Measurements from ENCODE around the gene PDK2. TPM values are rescaled to one million over a fixed set of nuclear protein-coding genes. Genes with fewer than 3 reads are reported as not detected.

PDK2 gene
- total and polyA plus RNA-seq, 2 experiments from 2014 or later: 12.0 to 15.9 TPM

DNA sequence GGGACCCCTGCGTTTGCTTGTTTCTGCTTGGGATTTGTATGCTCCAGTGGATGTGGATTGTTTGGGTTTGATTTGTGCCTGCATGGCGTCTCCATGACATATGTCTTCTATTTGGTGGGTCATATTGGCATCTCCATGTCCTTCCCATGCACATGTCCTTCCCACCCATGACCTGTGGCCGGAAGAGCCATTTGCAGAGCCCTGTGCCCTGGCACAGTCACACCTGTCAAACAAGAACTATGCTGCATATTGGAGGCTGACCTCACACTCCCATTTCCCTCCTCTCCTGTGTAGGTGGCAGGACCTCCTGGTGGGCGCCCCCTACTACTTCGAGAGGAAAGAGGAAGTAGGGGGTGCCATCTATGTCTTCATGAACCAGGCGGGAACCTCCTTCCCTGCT is 23.5 kb upstream of the PDK2 start:
- Histone ChIP-seq H3F3A (replicated peaks; ENCODE audit: low read depth) (no peaks in the 10 kb centered on the region), H3K79me2 (replicated peaks; ENCODE audit: insufficient read depth) (no peaks in the 10 kb centered on the region), H3K27me3 (ENCODE audit: insufficient read depth) (no peaks in the 10 kb centered on the region), H3K27ac (ENCODE audit: low read depth) (no peak overlapping the region), H3K9me2 (ENCODE audit: insufficient read depth) (no peaks in the 10 kb centered on the region), H3K36me3 (ENCODE audit: insufficient read depth) (no peaks in the 10 kb centered on the region), H2AFZ (no peak overlapping the region), H3K4me1 (ENCODE audit: insufficient read depth) (no peaks in the 10 kb centered on the region; the same call in 1 of the 2 replicates), H4K20me1 (replicated peaks; ENCODE audit: insufficient read depth) (no peaks in the 10 kb centered on the region; the same call in 1 of the 2 replicates), H3K4me2 (no peak overlapping the region), H3K4me3 (no peak overlapping the region)
- H3K4me1 Mint-ChIP-seq: peaks cover 6% of the 10 kb centered on the region; the same call in 1 of the 3 replicates
- ATAC-seq (no peak), DNase-seq (ENCODE audit: low spot score) (no peak)
- H3K27me3 Mint-ChIP-seq (ENCODE audit: insufficient read depth, low read depth, poor library complexity): no peaks in the 10 kb centered on the region
- H3K27ac Mint-ChIP-seq: no peak overlapping the region
- H3K4me3 Mint-ChIP-seq: no peak overlapping the region
- TF ChIP-seq EZH2phosphoT487 (IDR thresholded peaks at IDR 0.05; ENCODE audit: unreplicated experiment) (no peak), ZNF331 (CRISPR knock-in tag; IDR thresholded peaks at IDR 0.05; ENCODE audit: low read depth) (peak; percentile 60)
- no peaks in the 10 kb centered on the region; the same call in 2 of the 3 replicates for H3K9me3 Mint-ChIP-seq
- peaks cover 14% of the 10 kb centered on the region for H3K36me3 Mint-ChIP-seq (ENCODE audit: low read depth)

DNA sequence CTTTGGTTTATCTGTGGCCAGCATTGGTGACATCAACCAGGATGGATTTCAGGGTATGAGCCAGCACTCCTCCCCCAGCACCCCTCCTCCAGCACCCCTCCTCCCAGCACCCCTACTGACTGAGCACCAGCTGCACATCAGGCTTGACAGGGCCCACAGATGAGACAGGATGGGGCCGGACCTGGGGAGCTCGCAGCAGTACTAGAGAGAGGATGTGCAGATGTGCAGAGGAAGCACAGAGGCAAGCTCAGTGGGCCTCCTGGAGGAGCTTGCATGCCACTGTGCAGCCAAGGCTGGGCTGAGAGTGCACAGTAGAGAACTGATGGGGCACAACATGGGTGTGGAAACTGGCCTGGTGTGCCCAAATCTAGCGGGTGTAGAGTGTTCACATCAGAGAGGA is 23.0 kb upstream of the PDK2 start:
- Histone ChIP-seq H3K4me3 (no peak overlapping the region), H3K27me3 (ENCODE audit: insufficient read depth) (no peaks in the 10 kb centered on the region), H3K79me2 (replicated peaks; ENCODE audit: insufficient read depth) (no peaks in the 10 kb centered on the region), H2AFZ (no peak overlapping the region), H3K9me2 (ENCODE audit: insufficient read depth) (no peaks in the 10 kb centered on the region), H3K36me3 (ENCODE audit: insufficient read depth) (no peaks in the 10 kb centered on the region), H3K4me1 (ENCODE audit: insufficient read depth) (no peaks in the 10 kb centered on the region; the same call in 1 of the 2 replicates), H3K4me2 (no peak overlapping the region), H4K20me1 (replicated peaks; ENCODE audit: insufficient read depth) (no peaks in the 10 kb centered on the region; the same call in 1 of the 2 replicates), H3K27ac (ENCODE audit: low read depth) (no peak overlapping the region), H3F3A (replicated peaks; ENCODE audit: low read depth) (no peaks in the 10 kb centered on the region)
- Mint-ChIP-seq H3K4me1 (peaks cover 8% of the 10 kb centered on the region; the same call in 1 of the 3 replicates), H3K9me3 (no peaks in the 10 kb centered on the region; the same call in 2 of the 3 replicates), H3K27ac (no peak overlapping the region), H3K27me3 (ENCODE audit: insufficient read depth, low read depth, poor library complexity) (no peaks in the 10 kb centered on the region), H3K4me3 (no peak overlapping the region), H3K36me3 (ENCODE audit: low read depth) (peaks cover 14% of the 10 kb centered on the region)
- no peak for ATAC-seq
- DNase-seq (ENCODE audit: low spot score): no peak
- TF ChIP-seq CREB1 (CRISPR knock-in tag; IDR thresholded peaks at IDR 0.05; ENCODE audit: low read depth): no peak
- no peak for TF ChIP-seq NANOG (IDR thresholded peaks at IDR 0.05; ENCODE audit: borderline replicate concordance)
- no peak for TF ChIP-seq JUNB (IDR thresholded peaks at IDR 0.05; ENCODE audit: unreplicated experiment)
- no peak for TF ChIP-seq STAT1 (IDR thresholded peaks at IDR 0.05; ENCODE audit: unreplicated experiment)
- TF ChIP-seq, protein P1, sequence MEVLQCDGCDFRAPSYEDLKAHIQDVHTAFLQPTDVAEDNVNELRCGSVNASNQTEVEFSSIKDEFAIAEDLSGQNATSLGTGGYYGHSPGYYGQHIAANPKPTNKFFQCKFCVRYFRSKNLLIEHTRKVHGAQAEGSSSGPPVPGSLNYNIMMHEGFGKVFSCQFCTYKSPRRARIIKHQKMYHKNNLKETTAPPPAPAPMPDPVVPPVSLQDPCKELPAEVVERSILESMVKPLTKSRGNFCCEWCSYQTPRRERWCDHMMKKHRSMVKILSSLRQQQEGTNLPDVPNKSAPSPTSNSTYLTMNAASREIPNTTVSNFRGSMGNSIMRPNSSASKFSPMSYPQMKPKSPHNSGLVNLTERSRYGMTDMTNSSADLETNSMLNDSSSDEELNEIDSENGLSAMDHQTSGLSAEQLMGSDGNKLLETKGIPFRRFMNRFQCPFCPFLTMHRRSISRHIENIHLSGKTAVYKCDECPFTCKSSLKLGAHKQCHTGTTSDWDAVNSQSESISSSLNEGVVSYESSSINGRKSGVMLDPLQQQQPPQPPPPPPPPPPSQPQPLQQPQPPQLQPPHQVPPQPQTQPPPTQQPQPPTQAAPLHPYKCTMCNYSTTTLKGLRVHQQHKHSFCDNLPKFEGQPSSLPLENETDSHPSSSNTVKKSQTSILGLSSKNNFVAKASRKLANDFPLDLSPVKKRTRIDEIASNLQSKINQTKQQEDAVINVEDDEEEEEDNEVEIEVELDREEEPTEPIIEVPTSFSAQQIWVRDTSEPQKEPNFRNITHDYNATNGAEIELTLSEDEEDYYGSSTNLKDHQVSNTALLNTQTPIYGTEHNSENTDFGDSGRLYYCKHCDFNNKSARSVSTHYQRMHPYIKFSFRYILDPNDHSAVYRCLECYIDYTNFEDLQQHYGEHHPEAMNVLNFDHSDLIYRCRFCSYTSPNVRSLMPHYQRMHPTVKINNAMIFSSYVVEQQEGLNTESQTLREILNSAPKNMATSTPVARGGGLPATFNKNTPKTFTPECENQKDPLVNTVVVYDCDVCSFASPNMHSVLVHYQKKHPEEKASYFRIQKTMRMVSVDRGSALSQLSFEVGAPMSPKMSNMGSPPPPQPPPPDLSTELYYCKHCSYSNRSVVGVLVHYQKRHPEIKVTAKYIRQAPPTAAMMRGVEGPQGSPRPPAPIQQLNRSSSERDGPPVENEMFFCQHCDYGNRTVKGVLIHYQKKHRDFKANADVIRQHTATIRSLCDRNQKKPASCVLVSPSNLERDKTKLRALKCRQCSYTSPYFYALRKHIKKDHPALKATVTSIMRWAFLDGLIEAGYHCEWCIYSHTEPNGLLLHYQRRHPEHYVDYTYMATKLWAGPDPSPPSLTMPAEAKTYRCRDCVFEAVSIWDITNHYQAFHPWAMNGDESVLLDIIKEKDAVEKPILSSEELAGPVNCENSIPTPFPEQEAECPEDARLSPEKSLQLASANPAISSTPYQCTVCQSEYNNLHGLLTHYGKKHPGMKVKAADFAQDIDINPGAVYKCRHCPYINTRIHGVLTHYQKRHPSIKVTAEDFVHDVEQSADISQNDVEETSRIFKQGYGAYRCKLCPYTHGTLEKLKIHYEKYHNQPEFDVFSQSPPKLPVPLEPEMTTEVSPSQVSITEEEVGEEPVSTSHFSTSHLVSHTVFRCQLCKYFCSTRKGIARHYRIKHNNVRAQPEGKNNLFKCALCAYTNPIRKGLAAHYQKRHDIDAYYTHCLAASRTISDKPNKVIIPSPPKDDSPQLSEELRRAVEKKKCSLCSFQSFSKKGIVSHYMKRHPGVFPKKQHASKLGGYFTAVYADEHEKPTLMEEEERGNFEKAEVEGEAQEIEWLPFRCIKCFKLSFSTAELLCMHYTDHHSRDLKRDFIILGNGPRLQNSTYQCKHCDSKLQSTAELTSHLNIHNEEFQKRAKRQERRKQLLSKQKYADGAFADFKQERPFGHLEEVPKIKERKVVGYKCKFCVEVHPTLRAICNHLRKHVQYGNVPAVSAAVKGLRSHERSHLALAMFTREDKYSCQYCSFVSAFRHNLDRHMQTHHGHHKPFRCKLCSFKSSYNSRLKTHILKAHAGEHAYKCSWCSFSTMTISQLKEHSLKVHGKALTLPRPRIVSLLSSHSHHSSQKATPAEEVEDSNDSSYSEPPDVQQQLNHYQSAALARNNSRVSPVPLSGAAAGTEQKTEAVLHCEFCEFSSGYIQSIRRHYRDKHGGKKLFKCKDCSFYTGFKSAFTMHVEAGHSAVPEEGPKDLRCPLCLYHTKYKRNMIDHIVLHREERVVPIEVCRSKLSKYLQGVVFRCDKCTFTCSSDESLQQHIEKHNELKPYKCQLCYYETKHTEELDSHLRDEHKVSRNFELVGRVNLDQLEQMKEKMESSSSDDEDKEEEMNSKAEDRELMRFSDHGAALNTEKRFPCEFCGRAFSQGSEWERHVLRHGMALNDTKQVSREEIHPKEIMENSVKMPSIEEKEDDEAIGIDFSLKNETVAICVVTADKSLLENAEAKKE (CRISPR knock-in tag; IDR thresholded peaks at IDR 0.05): no peak
- TF ChIP-seq ZNF114 (CRISPR knock-in tag; IDR thresholded peaks at IDR 0.05): no peak
- TF ChIP-seq, protein P2, sequence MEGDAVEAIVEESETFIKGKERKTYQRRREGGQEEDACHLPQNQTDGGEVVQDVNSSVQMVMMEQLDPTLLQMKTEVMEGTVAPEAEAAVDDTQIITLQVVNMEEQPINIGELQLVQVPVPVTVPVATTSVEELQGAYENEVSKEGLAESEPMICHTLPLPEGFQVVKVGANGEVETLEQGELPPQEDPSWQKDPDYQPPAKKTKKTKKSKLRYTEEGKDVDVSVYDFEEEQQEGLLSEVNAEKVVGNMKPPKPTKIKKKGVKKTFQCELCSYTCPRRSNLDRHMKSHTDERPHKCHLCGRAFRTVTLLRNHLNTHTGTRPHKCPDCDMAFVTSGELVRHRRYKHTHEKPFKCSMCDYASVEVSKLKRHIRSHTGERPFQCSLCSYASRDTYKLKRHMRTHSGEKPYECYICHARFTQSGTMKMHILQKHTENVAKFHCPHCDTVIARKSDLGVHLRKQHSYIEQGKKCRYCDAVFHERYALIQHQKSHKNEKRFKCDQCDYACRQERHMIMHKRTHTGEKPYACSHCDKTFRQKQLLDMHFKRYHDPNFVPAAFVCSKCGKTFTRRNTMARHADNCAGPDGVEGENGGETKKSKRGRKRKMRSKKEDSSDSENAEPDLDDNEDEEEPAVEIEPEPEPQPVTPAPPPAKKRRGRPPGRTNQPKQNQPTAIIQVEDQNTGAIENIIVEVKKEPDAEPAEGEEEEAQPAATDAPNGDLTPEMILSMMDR (conservative IDR thresholded peaks at IDR 0.05; ENCODE audit: low read depth in 2 of 2): no peak
- no peak for TF ChIP-seq EZH2phosphoT487 (IDR thresholded peaks at IDR 0.05; ENCODE audit: unreplicated experiment)
- no peak for TF ChIP-seq EZH2 (IDR thresholded peaks at IDR 0.05; ENCODE audit: low read depth, unreplicated experiment)
- no peak for TF ChIP-seq POLR2AphosphoS5 (IDR thresholded peaks at IDR 0.05; ENCODE audit: low read depth)
- TF ChIP-seq ZNF331 (CRISPR knock-in tag; IDR thresholded peaks at IDR 0.05; ENCODE audit: low read depth): no peak
- TF ChIP-seq, protein P3, sequence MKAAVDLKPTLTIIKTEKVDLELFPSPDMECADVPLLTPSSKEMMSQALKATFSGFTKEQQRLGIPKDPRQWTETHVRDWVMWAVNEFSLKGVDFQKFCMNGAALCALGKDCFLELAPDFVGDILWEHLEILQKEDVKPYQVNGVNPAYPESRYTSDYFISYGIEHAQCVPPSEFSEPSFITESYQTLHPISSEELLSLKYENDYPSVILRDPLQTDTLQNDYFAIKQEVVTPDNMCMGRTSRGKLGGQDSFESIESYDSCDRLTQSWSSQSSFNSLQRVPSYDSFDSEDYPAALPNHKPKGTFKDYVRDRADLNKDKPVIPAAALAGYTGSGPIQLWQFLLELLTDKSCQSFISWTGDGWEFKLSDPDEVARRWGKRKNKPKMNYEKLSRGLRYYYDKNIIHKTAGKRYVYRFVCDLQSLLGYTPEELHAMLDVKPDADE (IDR thresholded peaks at IDR 0.05): no peak
